HG03039 (cell line): ENCODE data around the gene RAB28.
A peak's percentile ranks its signal among the peaks of the same experiment; 100 is the strongest.

Experiments used
- ATAC-seq: cut with Tn5 transposase; IDR thresholded peaks from one replicate; pipeline ENCODE4 v1.9.1; 2021; ENCODE audit warnings: mild to moderate bottlenecking, moderate library complexity; ENCODE audit not compliant: unreplicated experiment

Gene RAB28

DNA sequence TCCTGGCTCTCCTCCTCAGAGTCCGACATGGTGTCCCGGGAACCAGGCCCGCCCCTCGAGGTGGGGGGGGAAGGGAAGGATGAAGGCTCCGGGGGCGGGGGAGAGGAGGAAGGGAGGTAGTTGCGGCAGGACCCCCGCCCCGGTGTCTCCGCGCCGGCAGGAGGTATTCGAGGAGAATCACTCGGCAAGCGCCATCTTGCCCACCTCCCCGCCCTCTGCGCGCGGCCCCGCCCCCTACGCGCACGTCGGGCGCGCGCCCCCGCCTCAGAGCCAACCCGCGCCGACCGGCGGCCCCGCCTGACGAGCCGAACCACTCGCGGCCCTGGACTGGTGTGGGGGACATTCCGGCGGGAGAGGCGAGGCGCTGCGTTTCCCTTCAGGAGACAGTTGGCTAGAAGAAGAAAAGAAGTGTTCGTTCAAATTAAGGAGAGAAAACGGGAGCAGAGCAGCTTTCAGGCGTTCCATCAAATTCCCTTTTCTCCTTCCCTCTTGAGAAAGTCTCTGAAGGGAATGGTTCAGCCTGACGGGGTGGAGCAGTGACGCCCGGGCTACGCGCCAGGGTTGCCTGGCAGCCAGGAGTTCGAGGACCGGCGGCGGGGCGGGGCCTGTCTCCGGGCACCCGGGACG, at the start of gene RAB28:
Gene RAB28, minus strand, starts transcription at position 219 of the 627 bp plus-strand sequence.
- peak; percentile 97 for ATAC-seq

DNA sequence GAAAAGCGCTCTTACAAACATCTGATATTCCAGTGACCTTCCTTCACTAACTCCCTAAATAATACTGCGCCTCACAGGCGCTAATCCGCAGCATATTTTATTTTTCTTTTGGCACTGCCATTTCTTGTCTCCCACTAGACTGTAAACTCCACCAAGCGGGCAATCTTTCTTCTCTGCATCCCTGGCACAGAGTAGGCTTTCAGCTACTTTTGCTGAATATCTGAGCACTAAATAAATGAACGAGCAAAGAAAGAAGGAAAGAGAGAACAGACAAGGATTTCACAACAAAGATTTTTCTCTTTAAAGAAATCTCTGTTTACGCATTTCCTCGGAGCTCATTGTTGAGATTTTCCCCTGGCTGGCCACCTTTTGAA, 47.5 kb upstream of the RAB28 start:
- ATAC-seq: no peak

DNA sequence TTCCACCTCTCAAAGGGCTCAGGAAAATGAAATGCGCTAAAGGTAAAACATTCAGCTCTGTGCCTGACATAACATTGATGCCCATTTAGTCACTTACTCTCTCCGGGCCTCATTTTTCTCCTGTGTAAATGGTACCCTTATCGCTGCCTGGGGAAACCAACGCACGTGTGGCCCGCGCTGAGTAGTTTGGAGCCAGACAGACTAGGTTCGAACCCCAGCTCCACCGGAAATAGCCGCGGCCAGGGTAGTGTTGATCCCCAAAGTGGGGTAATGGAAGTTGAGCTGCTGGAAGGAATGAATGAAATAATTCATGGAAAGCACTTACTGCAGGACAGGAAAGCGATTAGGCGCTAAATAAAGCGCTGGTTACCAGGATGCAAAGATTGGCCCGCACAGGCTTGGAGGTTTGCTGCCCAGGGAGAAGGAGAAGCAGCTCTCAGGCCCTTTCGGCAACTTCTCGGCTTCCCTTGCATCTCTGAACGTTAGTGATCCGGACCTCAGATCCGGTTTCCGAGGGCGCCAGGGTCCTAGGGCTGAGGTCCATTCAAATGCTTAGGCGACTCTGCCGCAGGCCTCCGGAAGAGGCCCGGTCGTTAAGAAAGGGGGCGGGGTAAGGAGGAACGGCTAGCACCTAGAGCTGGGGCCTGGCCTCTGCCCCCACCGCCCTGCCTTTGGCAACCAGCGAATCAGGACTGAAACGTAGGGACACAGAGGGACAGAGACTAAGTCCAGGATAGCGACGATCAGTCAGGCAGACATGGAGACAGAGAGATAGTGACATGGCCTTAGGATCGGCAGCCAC, 46.9 kb upstream of the RAB28 start:
- no peak for ATAC-seq

DNA sequence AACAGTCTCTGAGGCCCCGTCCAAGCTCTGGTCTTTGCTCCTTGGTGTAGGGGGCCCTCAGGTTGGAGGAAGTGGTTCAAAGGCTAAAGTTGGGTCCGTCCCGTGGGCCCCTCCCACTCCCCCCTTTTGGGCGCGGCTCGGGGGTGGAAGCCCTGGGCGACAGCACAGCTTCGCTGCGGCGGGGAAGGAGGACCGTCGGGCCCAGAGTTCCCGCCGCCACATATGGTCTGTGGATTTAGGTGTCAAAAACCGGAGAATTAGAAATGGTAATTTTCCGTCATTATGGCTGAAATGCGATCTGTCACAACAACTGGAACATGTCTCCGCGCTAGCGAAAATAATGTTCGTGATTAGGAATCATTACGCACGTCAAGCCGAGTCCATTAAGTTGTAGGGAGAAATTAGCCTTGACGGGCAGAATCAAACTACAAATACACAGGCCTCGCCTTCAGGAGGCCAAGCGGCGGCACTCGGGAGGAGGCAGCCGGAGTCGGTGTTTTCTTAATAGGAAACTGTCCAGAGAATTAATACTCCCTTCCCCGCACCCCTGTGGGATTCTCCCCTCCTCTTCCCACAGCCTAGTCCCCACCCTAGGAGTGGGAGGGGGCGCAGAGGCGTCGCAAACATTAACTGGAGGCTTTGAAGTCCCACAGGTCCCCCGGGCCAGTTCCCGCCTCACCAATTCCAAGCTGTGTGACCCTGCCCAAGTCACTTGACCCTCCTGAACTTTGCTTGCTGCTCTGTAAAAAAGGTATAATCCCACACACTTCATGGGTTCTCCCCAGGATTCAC, 45.2 kb upstream of the RAB28 start:
- ATAC-seq: no peak

DNA sequence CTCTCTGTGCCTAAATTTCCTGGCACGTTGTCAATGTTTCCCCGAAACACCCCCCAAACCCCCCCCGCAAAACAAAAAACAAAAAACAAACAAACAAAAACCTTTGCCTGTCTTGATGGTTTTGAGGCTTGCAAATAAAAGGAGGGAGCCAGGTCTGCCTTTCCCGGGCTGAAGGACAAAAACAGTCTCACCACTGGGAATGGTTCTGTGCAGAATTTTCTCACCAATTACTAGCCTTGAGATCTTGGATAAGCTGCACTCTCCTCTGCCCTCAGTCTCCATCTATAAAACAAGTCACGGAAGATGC, 44.6 kb upstream of the RAB28 start:
- ATAC-seq: no peak

DNA sequence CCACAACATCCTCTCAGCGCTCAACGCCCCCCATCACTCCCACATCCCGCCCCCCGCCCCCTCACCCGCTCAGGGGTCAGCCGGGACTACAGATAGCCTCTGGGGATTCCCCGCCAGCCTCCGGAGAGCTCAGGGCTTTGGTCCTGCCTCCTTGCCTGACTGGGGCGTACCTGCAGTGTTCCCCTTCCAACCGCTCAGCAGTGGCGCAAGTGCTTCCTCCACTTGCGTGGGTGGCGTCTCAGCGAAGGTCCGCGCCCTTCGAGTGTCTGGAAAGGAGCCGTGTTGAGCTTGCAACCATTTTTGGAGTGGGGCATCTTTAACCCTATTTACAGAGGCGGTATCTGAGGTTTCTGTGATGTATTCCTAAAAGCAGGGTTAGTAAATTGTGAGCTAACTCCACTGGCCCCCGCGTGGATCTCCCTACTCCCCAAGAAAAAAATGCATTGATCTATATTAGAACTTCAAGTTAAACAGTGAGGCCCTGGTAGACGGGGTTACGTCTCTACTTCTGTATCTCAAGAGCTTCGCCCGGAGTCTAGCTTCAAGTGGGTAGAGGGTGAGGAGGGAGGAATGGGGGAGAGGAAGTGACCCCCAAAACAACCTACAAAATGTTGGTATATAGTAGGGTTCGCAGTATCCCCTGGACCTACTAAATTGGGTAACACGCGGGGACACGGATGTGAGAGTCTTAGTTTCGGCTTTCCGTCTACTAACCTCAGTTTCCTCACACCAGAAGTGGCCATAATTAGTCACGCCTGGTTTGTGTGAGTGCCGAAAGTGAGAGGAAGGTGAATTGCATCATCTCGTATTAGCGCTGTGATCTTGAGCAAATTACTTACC, 44.1 kb upstream of the RAB28 start:
- peak; percentile 69 for ATAC-seq

DNA sequence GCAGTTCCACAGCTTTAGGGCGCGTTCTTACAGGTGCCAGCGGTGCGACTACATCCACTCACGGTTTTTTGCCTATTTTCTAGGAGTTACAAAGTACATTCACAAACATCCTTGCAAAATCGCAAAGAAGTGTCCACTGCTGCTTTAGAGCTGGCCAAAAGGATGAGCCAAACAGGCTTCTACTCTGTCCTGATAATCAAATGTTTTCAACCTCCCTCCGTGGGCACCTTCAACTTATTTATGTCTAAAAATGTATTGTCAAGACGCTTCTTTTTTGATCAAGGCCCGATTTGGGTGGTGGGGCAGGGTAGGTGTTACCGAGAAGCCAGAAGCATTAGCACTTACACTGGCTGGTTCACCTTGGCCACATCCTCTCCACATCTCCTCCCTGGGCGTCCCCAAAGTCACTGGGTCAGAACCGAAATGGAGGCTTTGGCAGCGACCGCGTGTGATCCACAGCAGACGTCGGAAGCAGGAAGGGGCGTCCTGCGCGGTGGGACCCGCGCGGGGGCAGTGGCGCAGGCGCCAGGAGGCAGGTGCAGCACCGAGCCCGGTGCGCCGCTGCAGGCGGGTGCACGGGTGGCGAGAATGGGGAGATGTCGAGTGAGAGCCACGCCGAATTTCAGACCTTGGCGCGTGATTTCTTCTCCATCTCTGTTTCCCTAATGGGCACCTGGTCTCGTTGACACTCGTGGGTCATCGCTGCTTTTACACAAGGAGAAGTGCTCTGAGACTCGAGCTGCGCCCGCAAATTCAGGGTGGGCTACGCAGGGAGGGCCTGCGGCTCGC, 43.2 kb upstream of the RAB28 start:
- ATAC-seq: no peak

DNA sequence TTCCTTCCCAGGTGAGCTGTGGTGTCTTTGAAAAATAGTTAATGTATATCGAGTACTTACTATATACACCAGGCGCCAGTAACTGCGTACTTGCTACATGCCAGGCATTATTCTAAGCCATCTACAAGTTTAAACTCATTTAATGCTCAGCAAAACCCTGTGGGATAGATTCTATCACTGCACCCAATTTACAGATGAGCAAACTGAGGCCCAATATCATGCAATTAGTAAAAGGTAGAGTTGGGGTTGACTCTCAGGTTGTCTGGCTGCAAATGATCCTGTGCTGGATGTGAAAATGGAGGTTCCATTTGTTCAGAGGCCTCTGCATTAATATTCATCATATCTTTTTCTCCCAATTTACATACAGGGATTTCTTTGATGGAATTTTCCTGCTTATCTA, 42.5 kb upstream of the RAB28 start:
- no peak for ATAC-seq

DNA sequence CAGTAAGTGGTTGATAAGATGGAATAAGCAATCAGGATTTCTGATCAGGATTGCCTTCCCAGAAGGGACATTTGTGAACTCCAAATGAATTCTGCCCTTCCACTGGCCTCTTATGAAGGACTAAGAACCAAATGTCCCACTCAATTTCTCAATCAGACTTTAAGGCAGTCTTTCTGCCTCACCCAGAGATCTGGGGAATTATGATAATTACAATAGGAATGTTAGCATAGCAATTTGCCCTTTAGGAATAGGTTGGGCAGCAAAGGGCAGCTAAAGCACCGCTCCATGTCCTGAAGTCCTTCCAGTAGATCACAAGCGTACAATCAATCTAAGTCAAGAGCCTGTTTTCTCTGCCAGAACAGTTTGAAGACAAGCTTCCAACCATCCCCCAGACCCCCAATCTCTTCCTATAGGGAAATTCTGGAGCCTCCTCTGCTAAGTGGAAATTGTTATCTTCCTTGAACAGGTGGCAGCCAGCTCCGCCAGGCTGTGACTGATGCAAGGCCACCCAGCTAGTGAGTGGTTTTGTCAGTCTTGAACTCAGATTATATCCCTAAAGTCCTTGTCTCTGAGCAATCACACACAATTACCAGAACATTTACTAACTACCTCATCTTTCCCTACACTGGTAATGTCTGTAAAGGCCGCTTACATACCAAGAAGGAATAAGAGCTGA, 41.6 kb upstream of the RAB28 start:
- no peak for ATAC-seq

DNA sequence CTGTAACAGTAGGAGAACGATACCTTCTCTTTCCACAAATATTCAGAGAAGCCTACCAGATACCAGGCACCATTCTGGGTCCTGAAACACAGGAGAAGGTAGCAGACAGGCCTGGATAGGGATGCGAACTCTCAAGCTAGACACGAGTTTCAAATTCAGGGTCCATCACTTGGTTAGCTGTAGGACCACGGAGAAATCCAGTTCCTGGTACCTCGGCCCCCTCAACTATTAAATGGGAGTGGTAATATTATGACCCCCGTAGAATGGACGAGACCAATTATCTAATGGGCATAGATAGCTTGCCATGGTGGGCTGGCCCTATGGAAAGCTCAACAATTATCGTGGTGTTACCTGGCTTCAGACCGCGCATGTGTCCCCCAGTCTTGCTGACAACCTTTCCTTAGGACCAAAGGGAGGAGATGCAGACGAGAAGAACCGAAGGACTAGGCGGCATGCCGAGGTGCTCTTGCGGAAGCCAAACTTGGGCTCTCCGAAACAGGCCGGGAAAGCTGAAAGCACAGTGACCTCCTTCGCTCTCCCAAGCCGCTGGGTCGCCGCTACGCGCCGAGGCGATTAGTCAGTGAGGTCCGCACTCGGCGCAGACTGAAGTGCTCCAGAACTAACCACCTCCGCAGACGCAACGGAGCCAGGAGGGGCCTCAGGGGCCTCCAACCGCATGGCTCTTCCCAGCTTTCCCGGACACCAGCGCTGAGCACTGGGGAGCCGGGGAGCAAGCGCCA, 40.5 kb upstream of the RAB28 start:
- no peak for ATAC-seq

DNA sequence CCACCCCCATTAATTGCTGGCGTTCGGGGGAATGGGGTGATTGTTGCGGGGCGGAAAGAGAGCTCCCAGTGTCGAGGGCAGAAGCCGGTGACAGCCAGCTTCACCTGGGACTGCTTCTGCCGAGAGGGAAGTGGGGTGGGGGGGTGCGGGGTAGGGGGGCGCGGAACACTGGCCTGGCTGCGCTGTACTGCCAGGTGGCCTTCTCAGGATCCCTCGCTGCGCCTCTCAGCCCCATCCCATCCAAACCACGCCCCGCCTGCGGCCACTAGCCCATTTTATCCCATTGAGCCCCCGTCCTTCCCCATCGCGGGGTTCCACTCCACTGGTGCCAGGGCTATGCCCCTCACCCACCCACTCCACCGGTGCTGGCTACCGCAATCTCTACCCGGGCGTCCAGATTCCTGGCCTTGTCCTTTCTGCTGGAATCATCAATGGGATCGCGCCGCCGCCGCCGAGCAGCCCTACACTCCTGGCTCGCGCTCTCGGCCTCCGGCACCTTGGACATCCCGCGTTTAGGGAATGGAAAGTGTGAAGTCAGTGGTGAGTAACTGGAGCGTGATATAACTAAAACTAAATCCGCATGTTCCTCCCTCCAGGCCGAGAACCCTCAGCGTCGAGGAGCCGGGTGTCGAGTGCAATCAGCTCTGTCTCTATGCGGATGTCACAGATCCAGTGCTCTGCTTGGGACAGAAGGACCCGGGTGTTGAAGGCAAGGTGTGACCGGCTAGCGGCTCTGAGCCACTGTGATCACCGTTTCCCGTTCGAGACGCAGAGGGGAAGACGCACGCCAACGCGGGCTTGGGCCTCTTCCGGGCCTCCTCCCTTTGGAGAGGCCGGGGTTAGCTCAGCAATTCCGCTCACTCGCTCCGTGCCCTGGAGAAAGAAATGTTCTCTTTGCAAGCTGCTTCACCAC, 39.7 kb upstream of the RAB28 start:
- no peak for ATAC-seq

DNA sequence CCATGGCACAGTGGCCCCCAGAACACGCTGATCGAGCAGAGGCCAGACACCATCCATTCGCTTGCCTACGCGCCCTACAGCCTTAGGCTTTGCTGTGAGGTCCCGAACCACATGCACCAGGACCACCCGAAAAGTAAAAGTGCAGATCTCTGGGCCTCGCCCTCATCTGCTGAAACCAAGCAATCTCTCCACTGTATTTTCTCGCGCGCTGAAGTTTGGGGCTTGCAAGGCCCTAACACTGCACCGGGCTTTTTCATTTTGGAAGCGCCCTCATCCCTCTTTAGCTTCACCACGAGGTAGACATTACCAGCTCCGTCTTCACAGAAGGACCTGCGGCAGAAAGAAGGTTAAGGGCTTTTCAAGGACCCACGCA, 39.0 kb upstream of the RAB28 start:
- ATAC-seq: no peak

DNA sequence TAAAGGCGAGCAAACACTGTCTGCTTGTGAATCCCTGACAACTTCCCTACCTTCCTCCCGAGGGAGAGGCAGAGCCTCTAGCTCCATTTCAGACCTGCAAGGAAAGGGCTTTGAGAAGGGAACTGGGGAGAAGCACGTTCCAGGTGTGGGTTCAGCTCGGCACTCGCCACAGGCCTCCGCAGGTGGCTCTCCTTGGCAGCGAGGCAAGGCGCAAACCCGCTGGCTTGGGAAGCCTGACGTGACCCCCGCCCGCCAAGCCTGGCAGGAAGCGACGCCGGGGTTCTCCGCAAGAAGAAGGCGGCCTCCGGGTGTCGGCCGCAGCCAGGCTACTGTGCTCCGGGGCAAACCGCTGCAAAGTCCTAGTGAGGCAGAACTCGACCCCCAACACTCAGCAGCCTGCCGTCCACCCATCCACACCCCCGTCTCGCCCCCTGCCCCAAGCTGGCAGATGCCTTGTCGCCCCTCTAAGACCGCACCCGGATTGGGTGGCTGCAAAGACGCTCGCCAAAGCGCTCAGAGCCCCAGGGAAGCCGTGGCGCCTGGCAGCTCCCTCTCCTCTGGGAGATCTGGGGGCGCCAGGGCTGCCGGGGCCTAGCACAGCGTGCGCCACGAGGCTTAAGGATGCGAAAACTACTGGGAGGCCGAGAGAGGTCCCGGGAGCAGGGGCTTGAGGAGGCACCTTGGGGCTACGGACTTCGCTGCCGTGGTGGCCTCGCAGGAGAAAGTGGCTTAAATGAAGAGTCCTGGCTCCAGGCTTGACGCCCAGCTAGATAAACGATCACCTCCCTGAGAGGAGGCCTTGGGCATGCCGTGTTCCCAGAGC, 38.4 kb upstream of the RAB28 start:
- ATAC-seq: no peak

DNA sequence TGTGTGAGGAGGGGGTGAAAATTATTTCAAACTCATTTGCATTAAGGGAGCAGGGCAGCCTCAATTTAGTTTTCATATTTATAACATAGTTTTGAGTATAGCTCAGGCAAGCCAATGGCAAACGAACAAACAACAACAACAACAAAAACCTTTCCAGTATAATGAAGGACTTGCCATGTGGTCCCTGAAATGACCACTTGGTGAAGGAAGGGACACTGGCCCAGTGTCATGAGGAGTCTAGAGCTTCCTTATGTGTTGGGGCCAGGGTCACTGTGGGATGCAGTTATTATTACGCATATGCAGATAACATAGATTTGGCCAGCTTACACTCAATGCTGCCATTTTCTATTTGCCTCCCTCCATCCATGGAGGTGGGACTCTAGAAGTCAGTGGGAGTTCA, 36.9 kb upstream of the RAB28 start:
- no peak for ATAC-seq

DNA sequence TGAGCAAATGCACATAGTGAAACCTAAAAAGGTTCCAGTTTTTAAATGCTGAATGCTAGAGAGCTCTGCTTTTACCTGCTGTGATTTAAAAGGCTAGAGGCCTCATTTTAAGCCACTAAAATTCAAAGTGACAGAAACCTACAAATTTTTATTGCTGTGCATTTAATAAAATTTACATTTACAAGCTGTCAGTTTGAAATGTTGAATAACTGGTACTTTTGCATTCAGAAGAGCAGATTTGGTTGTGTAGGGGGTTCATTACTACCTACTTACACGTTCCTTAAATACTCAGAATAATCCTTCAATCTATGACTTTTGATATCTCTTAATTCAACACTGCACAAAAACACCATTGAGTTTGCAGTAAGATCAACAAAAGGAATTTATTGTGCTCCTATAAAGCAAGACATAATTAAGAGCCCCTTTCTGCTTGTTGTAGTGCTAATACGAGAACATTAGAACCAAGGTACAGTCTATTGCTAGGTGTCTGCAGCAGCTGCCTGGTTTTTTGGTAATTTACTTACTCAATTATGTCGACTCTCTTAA, 32.2 kb upstream of the RAB28 start:
- ATAC-seq: no peak

DNA sequence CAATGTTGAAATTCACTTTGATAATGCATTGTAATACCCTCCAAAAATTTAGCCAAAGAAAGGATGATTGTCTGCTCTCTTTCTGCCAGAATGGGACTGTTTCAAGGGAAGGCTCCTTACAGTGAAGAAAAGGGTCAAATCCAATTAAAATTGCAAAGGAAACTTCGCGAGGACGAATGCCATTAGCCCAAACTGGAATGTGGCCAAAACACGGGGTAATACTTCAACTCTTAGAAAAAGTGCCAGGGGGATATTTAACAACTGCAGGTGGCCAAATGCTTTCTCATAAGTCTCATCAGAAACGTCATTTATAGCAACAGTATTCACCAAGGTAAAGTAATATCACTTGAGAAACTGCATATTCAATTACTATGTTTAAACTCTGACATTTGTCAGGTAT, 31.1 kb upstream of the RAB28 start:
- ATAC-seq: no peak

DNA sequence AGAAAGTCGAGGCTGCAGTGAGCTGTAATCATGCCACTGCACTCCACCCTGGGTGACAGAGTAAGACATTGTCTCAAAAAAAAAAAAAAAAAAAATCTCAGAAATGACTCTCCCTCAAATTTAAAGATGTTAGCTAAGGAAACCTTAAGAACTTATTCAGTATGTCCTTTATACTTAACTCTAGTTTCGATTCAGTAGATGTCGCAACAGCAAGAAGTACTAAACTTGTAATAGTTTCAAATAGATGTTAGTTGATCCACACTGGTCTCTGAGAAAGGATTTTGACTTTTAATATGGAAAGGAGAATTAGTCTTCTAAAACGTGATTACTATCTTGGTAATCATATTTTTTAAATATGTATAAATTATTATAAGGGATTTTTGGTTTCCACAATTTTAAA, 30.6 kb upstream of the RAB28 start:
- ATAC-seq: no peak
